Central memory CD8-positive, alpha-beta T cell (primary cell): ENCODE measurements around the gene SLC22A23.
"Not testable (repeated sequence)": the region's sequence is repeated elsewhere in the genome, so short reads cannot be mapped to it uniquely, and the experiment has no call there.

ENCODE experiments used
- ATAC-seq: fragments of 150-1000 bp; cut with Tn5 transposase; replicated peaks from 2 replicates; pipeline ENCODE4 v1.10.0; 2022; ENCODE audit warnings: mild to moderate bottlenecking, moderate FRiP score, moderate number of reproducible peaks; ENCODE audit not compliant: poor library complexity, severe bottlenecking; ENCODE audit errors: extremely low read depth
- DNase-seq, 2 donors: peaks; one replicate each; pipeline ENCODE4 v3.0.0; 2021; ENCODE audit warnings: low spot score in 2 of 2
- H3K27ac Mint-ChIP-seq: one replicate; pipeline ENCODE4 v1.8.0; 2022; ENCODE audit warnings: low read depth, mild to moderate bottlenecking, moderate library complexity, mixed read lengths
- H3K27me3 Mint-ChIP-seq: one replicate; pipeline ENCODE4 v1.8.0; 2022; ENCODE audit warnings: mixed read lengths
- H3K36me3 Mint-ChIP-seq: one replicate; pipeline ENCODE4 v1.8.0; 2022; ENCODE audit warnings: mild to moderate bottlenecking, moderate library complexity, mixed read lengths; ENCODE audit not compliant: insufficient read depth
- H3K4me1 Mint-ChIP-seq: one replicate; pipeline ENCODE4 v1.8.0; 2022; ENCODE audit warnings: mixed read lengths
- H3K4me3 Mint-ChIP-seq: one replicate; pipeline ENCODE4 v1.8.0; 2022; ENCODE audit warnings: mild to moderate bottlenecking, moderate library complexity, mixed read lengths
- H3K9me3 Mint-ChIP-seq: one replicate; pipeline ENCODE4 v1.8.0; 2022; ENCODE audit warnings: mixed read lengths

SLC22A23 gene

GRCh38 chr6:3385660-3386151, 71.1 kb downstream of the SLC22A23 start:
- no peak overlapping the region for H3K27ac Mint-ChIP-seq
- H3K27me3 Mint-ChIP-seq: peaks cover 68% of the 10 kb centered on the region
- no peak for ATAC-seq
- no peak overlapping the region for H3K4me3 Mint-ChIP-seq
- no peaks in the 10 kb centered on the region for H3K9me3 Mint-ChIP-seq
- DNase-seq: no peak
- no peaks in the 10 kb centered on the region for H3K4me1 Mint-ChIP-seq
- H3K36me3 Mint-ChIP-seq: no peaks in the 10 kb centered on the region

- not testable (repeated sequence) for H3K27ac Mint-ChIP-seq, ATAC-seq, H3K4me3 Mint-ChIP-seq, H3K9me3 Mint-ChIP-seq, DNase-seq, H3K36me3 Mint-ChIP-seq, H3K4me1 Mint-ChIP-seq
- peaks cover 69% of the 10 kb centered on the region for H3K27me3 Mint-ChIP-seq
Observed at GRCh38 chr6:3385181-3385580, 71.7 kb downstream of the SLC22A23 start.

- H3K4me1 Mint-ChIP-seq: no peaks in the 10 kb centered on the region
- ATAC-seq: no peak
- H3K27ac Mint-ChIP-seq: no peak overlapping the region
Observed at GRCh38 chr6:3384241-3385143, 72.4 kb downstream of the SLC22A23 start.

GRCh38 chr6:3383525-3383924, 73.3 kb downstream of the SLC22A23 start:
- Mint-ChIP-seq H3K27ac (no peak overlapping the region), H3K36me3 (no peaks in the 10 kb centered on the region), H3K27me3 (peaks cover 83% of the 10 kb centered on the region), H3K4me3 (no peak overlapping the region), H3K9me3 (no peaks in the 10 kb centered on the region), H3K4me1 (no peaks in the 10 kb centered on the region)
- no peak for DNase-seq
- ATAC-seq: no peak

More at GRCh38 chr6:3384241-3385143, 72.4 kb downstream of the SLC22A23 start:
- Mint-ChIP-seq H3K4me3 (no peak overlapping the region), H3K9me3 (no peaks in the 10 kb centered on the region), H3K36me3 (no peaks in the 10 kb centered on the region), H3K27me3 (peaks cover 76% of the 10 kb centered on the region)
- DNase-seq: no peak

DNA sequence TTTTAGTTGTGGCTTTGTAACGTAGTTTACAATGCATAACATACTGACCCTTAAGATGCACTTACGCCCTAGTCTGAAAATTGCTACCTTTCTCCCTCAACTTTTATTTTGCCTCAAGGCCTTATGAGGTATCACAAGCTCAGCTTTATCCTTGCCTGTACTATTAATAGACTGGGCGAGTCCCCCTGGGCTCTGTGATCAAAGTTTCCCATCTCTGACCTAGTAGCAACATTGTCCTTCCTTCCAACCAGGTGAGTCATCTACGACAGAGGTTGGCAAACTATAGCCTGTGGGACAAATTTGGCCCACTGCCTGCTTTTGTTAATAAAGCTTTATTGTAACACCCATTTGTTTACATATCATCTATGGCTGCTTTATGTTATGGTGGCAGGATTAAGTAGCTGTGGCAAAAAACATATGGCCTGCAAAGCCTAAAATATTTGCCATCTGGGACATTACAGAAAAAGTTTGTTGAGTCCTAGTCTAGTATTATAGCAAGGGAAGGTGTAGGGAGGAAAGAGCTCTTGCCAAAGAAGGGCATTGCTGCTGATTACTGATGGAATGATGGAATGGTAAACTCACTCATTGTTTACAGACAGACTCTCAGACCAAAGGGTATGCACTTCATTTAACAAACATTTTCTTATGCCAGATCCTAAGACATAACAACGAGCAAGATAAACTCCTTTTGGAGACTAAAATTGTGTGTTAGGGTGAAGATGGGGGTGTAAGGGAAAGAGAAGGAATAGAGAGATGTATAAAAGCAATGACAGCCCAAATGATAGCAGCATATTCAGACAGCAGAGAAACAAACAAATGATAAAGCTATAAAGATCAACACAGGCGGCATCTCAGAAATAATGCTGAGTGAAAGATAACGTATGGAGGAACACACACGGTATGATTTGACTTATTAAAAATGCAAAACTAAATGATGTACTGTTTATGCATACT, 74.2 kb downstream of the SLC22A23 start:
- no peaks in the 10 kb centered on the region for H3K9me3 Mint-ChIP-seq
- no peak for ATAC-seq
- no peak overlapping the region for H3K27ac Mint-ChIP-seq
- H3K4me1 Mint-ChIP-seq: peaks cover 5% of the 10 kb centered on the region
- DNase-seq: no peak
- peaks cover 75% of the 10 kb centered on the region for H3K27me3 Mint-ChIP-seq
- H3K36me3 Mint-ChIP-seq: no peaks in the 10 kb centered on the region
- H3K4me3 Mint-ChIP-seq: no peak overlapping the region

DNA sequence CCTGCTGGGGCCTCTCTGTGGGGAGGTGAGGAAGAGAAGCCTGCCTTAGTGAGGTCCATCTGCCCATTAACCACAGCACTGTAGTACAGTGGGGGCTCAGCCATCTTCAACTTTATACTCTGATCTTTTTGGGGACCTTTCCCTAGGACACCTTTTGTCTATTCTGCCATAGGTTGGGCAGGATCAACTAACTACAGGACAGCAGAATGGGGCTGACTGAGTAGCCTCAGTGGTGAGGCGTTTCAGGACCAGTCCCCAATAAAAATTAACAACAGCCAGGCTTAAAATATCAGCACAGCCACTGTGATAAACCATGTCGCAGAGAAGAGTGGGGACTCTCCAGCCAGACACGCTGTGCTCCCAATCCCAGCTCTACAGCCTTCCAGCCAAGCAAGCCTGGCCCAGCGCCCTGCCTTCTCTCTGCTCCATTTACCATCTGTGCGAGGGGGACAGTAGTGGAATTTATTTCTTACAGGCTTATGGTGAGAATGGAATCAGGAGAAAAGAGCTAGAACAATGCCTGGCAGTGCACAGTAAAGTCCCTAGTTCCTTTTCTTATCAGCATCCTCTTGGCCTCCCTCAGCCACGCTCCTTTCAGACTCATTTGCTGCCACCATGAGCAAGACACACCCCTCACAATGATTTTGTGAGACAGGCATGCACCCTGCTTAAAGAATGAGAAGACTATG, 75.5 kb downstream of the SLC22A23 start:
- peaks cover 76% of the 10 kb centered on the region for H3K27me3 Mint-ChIP-seq
- ATAC-seq (no peak), DNase-seq (no peak)
- no peak overlapping the region for H3K27ac Mint-ChIP-seq
- peaks cover 5% of the 10 kb centered on the region for H3K4me1 Mint-ChIP-seq
- no peak overlapping the region for H3K4me3 Mint-ChIP-seq
- no peaks in the 10 kb centered on the region for H3K9me3 Mint-ChIP-seq
- H3K36me3 Mint-ChIP-seq: no peaks in the 10 kb centered on the region

DNA sequence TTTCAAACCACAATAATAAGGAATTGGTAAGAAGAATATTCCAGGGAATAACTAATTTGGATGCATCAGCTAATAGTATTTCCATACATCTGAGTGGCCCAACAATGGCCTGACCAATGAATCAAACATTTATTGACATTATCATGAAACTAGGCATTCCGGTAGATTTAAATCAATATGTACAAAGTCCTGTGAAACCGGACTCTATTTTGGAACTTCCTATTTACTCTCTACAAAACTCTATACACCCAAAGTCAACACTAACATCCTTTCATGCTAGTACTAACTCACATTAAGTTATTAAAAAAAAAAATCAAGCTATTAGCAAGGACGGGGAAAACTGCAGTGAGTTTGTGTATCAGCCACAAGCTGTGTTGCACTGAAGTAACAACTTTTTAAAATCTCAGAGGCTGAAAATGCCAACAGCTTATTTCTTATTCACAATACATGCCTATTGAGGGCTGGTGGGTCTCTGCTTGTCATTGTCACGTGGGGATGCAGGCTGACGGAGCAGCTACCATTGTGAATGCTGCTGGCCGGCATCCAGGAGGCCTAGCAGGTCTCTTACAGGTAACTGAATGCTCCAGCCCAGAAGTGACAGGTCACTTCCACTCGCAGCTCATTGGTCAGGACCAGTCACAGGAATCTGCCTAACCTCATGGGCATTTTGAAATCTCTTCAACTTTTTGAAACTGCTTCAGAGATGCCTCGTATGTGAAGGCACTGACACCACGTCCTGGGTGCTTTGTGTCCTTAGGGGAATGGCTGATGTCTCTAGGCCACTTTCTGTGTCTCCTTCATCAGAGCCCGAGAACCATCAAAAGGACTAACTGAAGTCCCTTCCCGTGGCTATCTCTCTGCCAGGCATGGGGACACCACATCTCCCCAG, 76.3 kb downstream of the SLC22A23 start:
- H3K36me3 Mint-ChIP-seq: no peaks in the 10 kb centered on the region
- DNase-seq: no peak
- no peak overlapping the region for H3K27ac Mint-ChIP-seq
- no peaks in the 10 kb centered on the region for H3K9me3 Mint-ChIP-seq
- no peak for ATAC-seq
- peaks cover 74% of the 10 kb centered on the region for H3K27me3 Mint-ChIP-seq
- no peak overlapping the region for H3K4me3 Mint-ChIP-seq
- H3K4me1 Mint-ChIP-seq: peaks cover 5% of the 10 kb centered on the region

DNA sequence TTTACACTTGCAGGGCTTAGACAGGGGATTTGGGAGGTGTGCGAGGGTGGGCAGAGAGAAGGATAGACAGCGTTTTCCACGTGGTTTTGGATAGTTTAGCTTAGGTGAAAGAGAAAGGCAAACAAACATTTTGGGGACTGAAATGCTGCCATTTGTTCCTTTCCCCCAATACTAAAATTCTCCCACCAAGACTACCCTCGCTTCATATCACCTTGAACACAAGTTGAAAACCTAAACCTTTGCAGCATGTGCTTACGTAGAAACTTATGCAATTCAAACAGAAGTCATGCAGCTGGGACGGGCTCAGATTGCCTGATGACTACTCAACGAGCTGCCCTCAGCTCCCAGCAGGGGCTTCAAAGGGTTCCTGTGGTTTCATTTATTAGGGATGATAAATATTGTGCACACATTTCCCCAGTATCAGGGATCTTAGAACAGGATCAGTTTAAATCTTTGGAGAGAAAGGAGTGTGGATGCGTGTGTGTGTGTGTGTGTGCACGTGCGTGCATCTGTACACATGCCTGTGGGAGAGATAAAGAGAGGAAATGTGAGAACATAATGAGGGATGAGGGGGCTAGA, 77.3 kb downstream of the SLC22A23 start:
- Mint-ChIP-seq H3K9me3 (no peaks in the 10 kb centered on the region), H3K27me3 (peaks cover 63% of the 10 kb centered on the region), H3K36me3 (no peaks in the 10 kb centered on the region), H3K27ac (no peak overlapping the region), H3K4me3 (no peak overlapping the region), H3K4me1 (peaks cover 5% of the 10 kb centered on the region)
- DNase-seq (no peak), ATAC-seq (no peak)

DNA sequence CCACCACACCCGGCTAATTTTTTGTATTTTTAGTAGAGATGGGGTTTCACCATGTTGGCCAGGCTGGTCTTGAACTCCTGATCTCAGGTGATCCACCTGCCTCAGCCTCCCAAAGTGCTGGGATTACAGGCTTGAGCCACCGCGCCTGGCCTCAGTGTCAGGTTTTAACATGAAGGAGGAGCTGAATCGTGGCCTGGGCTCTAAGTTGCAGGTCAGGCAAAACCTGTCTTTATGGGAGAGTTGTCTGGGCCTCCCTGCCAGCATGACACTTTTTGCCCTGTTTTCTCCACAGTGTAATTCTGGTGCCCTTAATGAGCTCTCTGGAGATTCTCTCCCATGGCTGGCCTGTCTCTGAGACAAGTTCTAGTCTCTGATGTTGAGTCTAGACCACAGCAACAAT, 78.0 kb downstream of the SLC22A23 start:
- H3K4me3 Mint-ChIP-seq, H3K27ac Mint-ChIP-seq: not testable (repeated sequence)

DNA sequence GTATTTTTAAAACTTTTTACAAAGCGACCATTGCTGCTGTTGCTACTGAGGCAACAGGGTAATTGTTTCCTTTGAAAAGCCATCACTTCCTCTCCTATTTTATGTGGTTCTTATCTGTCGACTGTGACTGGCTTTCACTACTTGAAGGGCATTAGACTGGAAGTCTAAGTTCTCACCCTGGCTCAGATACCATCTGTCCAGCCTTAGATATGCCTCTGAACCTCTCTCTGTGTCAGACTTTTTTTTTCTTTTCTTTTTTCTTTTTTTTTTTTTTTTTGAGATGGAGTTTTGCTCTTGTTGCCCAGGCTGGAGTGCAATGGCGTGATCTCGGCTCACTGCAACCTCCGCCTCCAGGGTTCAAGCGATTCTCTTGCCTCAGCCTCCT, 78.5 kb downstream of the SLC22A23 start:
- not testable (repeated sequence) for DNase-seq, H3K36me3 Mint-ChIP-seq, H3K9me3 Mint-ChIP-seq, H3K4me3 Mint-ChIP-seq, H3K27ac Mint-ChIP-seq, H3K4me1 Mint-ChIP-seq
- peaks cover 57% of the 10 kb centered on the region for H3K27me3 Mint-ChIP-seq
- peak; percentile 49 for ATAC-seq

More for the DNA sequence above, 78.0 kb downstream of the SLC22A23 start:
- not testable (repeated sequence) for H3K4me1 Mint-ChIP-seq, DNase-seq, ATAC-seq, H3K36me3 Mint-ChIP-seq, H3K9me3 Mint-ChIP-seq
- H3K27me3 Mint-ChIP-seq: peaks cover 60% of the 10 kb centered on the region
